OCI-LY1 (cell line): ENCODE data around the gene DPF3.

ENCODE experiments used
- EZH2 ChIP-seq: fragments of 200-600 bp; sonication (generic), shearing (Covaris generic); IDR thresholded peaks from 2 replicates; pipeline ENCODE4 v1.8.0; 2017; ENCODE audit warnings: borderline replicate concordance, mixed run types, mild to moderate bottlenecking, antibody characterized with exemption, low read length, moderate library complexity, mixed read lengths
- TF ChIP-seq, protein P1 (sequence below): fragments of 200-600 bp; sonication (generic), shearing (Covaris generic); IDR thresholded peaks from 2 replicates; pipeline ENCODE4 v1.5.1; 2017; ENCODE audit warnings: mild to moderate bottlenecking, antibody characterized with exemption, low read length, moderate library complexity, mixed read lengths

DNA sequence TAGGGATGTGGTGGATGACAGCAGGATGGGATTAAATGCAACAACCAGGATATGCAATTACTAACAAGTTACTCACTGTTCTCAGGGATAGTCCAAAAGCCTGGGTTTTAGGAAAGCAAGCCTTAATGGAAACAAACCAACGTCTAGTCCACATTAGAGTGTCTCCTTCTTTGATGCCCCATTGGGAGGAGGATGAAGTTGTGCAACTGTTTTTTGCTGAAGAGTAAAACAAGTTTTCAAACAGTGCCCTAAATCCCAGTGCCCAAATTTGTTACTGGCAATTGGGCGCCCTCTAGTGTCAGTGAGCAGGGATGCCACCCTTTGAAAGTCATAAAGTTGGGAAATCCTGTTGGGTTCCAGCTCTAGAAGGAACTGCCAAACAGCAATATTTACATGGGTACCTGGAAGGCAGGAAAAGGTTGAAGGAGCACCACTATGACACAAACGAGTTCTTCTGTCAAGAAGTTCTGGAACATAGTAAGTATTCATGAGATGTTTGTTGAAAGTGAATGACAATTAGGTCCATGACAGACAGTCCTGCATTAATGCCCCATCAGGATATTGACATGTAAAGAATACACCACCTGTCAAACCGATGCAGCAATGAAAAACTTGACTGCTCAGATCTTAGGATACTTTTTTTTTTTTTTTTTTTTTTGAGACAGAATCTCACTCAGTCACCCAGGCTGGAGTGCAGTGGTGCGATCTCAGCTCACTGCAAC, 11.1 kb upstream of the DPF3 start:
- TF ChIP-seq, protein P1, sequence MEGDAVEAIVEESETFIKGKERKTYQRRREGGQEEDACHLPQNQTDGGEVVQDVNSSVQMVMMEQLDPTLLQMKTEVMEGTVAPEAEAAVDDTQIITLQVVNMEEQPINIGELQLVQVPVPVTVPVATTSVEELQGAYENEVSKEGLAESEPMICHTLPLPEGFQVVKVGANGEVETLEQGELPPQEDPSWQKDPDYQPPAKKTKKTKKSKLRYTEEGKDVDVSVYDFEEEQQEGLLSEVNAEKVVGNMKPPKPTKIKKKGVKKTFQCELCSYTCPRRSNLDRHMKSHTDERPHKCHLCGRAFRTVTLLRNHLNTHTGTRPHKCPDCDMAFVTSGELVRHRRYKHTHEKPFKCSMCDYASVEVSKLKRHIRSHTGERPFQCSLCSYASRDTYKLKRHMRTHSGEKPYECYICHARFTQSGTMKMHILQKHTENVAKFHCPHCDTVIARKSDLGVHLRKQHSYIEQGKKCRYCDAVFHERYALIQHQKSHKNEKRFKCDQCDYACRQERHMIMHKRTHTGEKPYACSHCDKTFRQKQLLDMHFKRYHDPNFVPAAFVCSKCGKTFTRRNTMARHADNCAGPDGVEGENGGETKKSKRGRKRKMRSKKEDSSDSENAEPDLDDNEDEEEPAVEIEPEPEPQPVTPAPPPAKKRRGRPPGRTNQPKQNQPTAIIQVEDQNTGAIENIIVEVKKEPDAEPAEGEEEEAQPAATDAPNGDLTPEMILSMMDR, result peak; percentile 95
- no peak for TF ChIP-seq EZH2
